Muscle of back (tissue), 11 donors: ENCODE data around the gene GNAT2. TPM values are rescaled to one million over a fixed set of nuclear protein-coding genes. Genes with fewer than 3 reads are reported as not detected.
A peak's percentile ranks its signal among the peaks of the same experiment; 100 is the strongest.

Experiments used
- DNase-seq, 3 donors: peaks; one replicate each; pipeline versions ENCODE4 v3.0.0 to v3.0.0-alpha.2; 2013
- polyA plus RNA-seq, 10 donors: library from polyadenylated mRNA; unstranded; fragments of 120-200 nt; gene quantifications; one replicate each; pipeline ENCODE4 v1.2.1, GENCODE V29; 2013; ENCODE audit not compliant: insufficient read length in 10 of 10

GNAT2 gene
- polyA plus RNA-seq, 10 donors = 0.19 TPM; not detected in 9

- DNase-seq = peak in 1 of 3 donors; percentile 52
Measured at GRCh38 chr1:109642626-109643025, 23.2 kb upstream of the GNAT2 start.

- DNase-seq = peak in 1 of 3 donors; percentile 0
Measured at GRCh38 chr1:109641861-109642260, 22.4 kb upstream of the GNAT2 start.

- DNase-seq = peak in 1 of 3 donors; percentile 0
Measured at GRCh38 chr1:109641078-109641740, 21.8 kb upstream of the GNAT2 start.

- peak in 1 of 3 donors; percentile 72 for DNase-seq
Measured at GRCh38 chr1:109640285-109640865, 21.0 kb upstream of the GNAT2 start.

GRCh38 chr1:109639841-109640184 lies 20.4 kb upstream of the GNAT2 start:
- no peak for DNase-seq

GRCh38 chr1:109639063-109639840 lies 19.8 kb upstream of the GNAT2 start:
- peak in 1 of 3 donors; percentile 1 for DNase-seq

- DNase-seq = peak in 1 of 3 donors; percentile 0
Measured at GRCh38 chr1:109637446-109637845, 18.0 kb upstream of the GNAT2 start.

GRCh38 chr1:109636201-109636952 lies 17.0 kb upstream of the GNAT2 start:
- peak in 1 of 3 donors; percentile 22 for DNase-seq

GRCh38 chr1:109635862-109636200 lies 16.4 kb upstream of the GNAT2 start:
- no peak for DNase-seq

- DNase-seq = peak in 1 of 3 donors; percentile 0
Measured at GRCh38 chr1:109634771-109635750, 15.6 kb upstream of the GNAT2 start.

- DNase-seq = peak in 1 of 3 donors; percentile 1
Measured at GRCh38 chr1:109634292-109634691, 14.9 kb upstream of the GNAT2 start.

- DNase-seq = peak; percentile 67 to 88 (median 71)
Measured at GRCh38 chr1:109632671-109633346, 13.4 kb upstream of the GNAT2 start.

GRCh38 chr1:109631513-109632505 lies 12.4 kb upstream of the GNAT2 start:
- peak in 1 of 3 donors; percentile 43 for DNase-seq

- no peak for DNase-seq
Measured at GRCh38 chr1:109630898-109631512, 11.6 kb upstream of the GNAT2 start.

- DNase-seq = peak in 1 of 3 donors; percentile 5
Measured at GRCh38 chr1:109630081-109630897, 10.9 kb upstream of the GNAT2 start.

GRCh38 chr1:109629372-109630030 lies 10.1 kb upstream of the GNAT2 start:
- peak in 1 of 3 donors; percentile 2 for DNase-seq
